ENCODE results near the gene PYM1.

DNA sequence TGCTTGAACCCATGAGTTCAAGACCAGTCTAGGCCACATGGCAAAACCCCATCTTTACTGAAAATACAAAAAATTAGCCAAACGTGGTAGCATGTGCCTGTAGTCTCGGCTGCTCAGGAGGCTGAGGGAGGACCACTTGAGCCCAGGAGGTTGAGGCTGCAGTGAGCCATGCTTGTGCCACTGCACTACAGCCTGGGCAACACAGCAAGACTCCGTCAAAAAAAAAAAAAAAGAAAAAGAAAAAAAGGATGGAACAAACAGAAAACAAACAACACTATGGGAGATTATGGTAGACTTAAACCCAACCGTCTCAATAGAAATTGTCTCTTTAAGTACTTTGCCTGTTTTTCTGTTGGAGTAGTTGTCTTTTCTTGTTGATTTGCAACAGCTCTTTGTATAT is 36.4 kb downstream of the PYM1 start:
- TF ChIP-seq, protein P1, sequence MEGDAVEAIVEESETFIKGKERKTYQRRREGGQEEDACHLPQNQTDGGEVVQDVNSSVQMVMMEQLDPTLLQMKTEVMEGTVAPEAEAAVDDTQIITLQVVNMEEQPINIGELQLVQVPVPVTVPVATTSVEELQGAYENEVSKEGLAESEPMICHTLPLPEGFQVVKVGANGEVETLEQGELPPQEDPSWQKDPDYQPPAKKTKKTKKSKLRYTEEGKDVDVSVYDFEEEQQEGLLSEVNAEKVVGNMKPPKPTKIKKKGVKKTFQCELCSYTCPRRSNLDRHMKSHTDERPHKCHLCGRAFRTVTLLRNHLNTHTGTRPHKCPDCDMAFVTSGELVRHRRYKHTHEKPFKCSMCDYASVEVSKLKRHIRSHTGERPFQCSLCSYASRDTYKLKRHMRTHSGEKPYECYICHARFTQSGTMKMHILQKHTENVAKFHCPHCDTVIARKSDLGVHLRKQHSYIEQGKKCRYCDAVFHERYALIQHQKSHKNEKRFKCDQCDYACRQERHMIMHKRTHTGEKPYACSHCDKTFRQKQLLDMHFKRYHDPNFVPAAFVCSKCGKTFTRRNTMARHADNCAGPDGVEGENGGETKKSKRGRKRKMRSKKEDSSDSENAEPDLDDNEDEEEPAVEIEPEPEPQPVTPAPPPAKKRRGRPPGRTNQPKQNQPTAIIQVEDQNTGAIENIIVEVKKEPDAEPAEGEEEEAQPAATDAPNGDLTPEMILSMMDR (conservative IDR thresholded peaks at IDR 0.05 in 1 of 2, IDR thresholded peaks at IDR 0.05 in 1 of 2; ENCODE audit: extremely low read depth in 1 of 2, insufficient read depth in 1 of 2, low read depth in 1 of 2, low read length in 2 of 2) = no peak
- TF ChIP-seq EZH2 (IDR thresholded peaks at IDR 0.05; ENCODE audit: borderline replicate concordance, low read length) = no peak
